HUES64 (cell line): ENCODE data around the gene PLCG2.

Source experiments
- H3K27ac ChIP-seq: 2 replicates; pipeline ENCODE4 v1.7.0; 2013; ENCODE audit warnings: low read depth, low read length, inconsistent platforms
- H3K27me3 ChIP-seq: 2 replicates; pipeline ENCODE4 v1.6.1; 2013; ENCODE audit warnings: mild to moderate bottlenecking, low read length; ENCODE audit not compliant: insufficient read depth
- H3K36me3 ChIP-seq: 2 replicates; pipeline ENCODE4 v1.6.1; 2013; ENCODE audit warnings: mild to moderate bottlenecking, low read length; ENCODE audit not compliant: insufficient read depth
- H3K4me1 ChIP-seq: 2 replicates; pipeline ENCODE4 v1.6.1; 2013; ENCODE audit warnings: mild to moderate bottlenecking, low read length, moderate library complexity; ENCODE audit not compliant: insufficient read depth
- H3K4me3 ChIP-seq: 2 replicates; pipeline ENCODE4 v1.5.1; 2013; ENCODE audit warnings: mild to moderate bottlenecking, low read length, moderate library complexity
- H3K9ac ChIP-seq: 2 replicates; pipeline ENCODE4 v1.6.1; 2013; ENCODE audit warnings: mild to moderate bottlenecking, low read depth, low read length
- H3K9me3 ChIP-seq: 2 replicates; pipeline ENCODE4 v1.6.1; 2013; ENCODE audit warnings: low read depth, low read length; ENCODE audit not compliant: insufficient read depth
- WGBS: fragments of 150-250, 120-280 bp; methylation state at CpG from one replicate; pipeline ENCODE4 v1.1.7; 2013; ENCODE audit warnings: missing lambda C conversion rate; 5-methylcytosine and 5-hydroxymethylcytosine counted together

The PLCG2 gene

GRCh38 chr16:81907681-81908080 is 128.6 kb downstream of the PLCG2 start:
- Histone ChIP-seq H3K27me3 (no peaks in the 10 kb centered on the region), H3K9ac (no peak overlapping the region), H3K4me3 (no peak overlapping the region), H3K36me3 (no peaks in the 10 kb centered on the region), H3K9me3 (no peaks in the 10 kb centered on the region), H3K4me1 (no peaks in the 10 kb centered on the region), H3K27ac (no peak overlapping the region)
- 87% methylated on average over 8 of the region's 8 CpGs for WGBS

- H3K4me1 ChIP-seq: no peaks in the 10 kb centered on the region
- no peaks in the 10 kb centered on the region for H3K27me3 ChIP-seq
- 93% methylated on average over 16 of the region's 16 CpGs for WGBS
- no peaks in the 10 kb centered on the region for H3K36me3 ChIP-seq
- H3K9me3 ChIP-seq: no peaks in the 10 kb centered on the region
- no peak overlapping the region for H3K27ac ChIP-seq
- no peak overlapping the region for H3K9ac ChIP-seq
- no peak overlapping the region for H3K4me3 ChIP-seq
Measured at GRCh38 chr16:81908466-81909262, 129.6 kb downstream of the PLCG2 start.

- H3K27ac ChIP-seq: no peak overlapping the region
- H3K9me3 ChIP-seq: no peaks in the 10 kb centered on the region
- H3K4me1 ChIP-seq: no peaks in the 10 kb centered on the region
- no peak overlapping the region for H3K4me3 ChIP-seq
- WGBS: 96% methylated on average over 28 of the region's 28 CpGs
- no peaks in the 10 kb centered on the region for H3K27me3 ChIP-seq
- H3K9ac ChIP-seq: no peak overlapping the region
- H3K36me3 ChIP-seq: no peaks in the 10 kb centered on the region
Measured at GRCh38 chr16:81910366-81910885, 131.3 kb downstream of the PLCG2 start.

GRCh38 chr16:81912395-81912794 is 133.3 kb downstream of the PLCG2 start:
- no peaks in the 10 kb centered on the region for H3K36me3 ChIP-seq

GRCh38 chr16:81913222-81913621 is 134.1 kb downstream of the PLCG2 start:
- no peak overlapping the region for H3K27ac ChIP-seq
- H3K4me1 ChIP-seq: no peaks in the 10 kb centered on the region
- no peak overlapping the region for H3K9ac ChIP-seq
- no peaks in the 10 kb centered on the region for H3K27me3 ChIP-seq
- H3K36me3 ChIP-seq: no peaks in the 10 kb centered on the region
- 91% methylated on average over 5 of the region's 5 CpGs for WGBS
- H3K4me3 ChIP-seq: no peak overlapping the region
- H3K9me3 ChIP-seq: no peaks in the 10 kb centered on the region

More at GRCh38 chr16:81912395-81912794, 133.3 kb downstream of the PLCG2 start:
- Histone ChIP-seq H3K27ac (no peak overlapping the region), H3K4me3 (no peak overlapping the region), H3K4me1 (no peaks in the 10 kb centered on the region), H3K9me3 (no peaks in the 10 kb centered on the region), H3K27me3 (no peaks in the 10 kb centered on the region), H3K9ac (no peak overlapping the region)
- WGBS: 86% methylated on average over 14 of the region's 14 CpGs

- no peak overlapping the region for H3K27ac ChIP-seq
- WGBS: 91% methylated on average over 1 of the region's 2 CpGs
- no peaks in the 10 kb centered on the region for H3K4me1 ChIP-seq
- no peaks in the 10 kb centered on the region for H3K36me3 ChIP-seq
- H3K9me3 ChIP-seq: no peaks in the 10 kb centered on the region
- H3K27me3 ChIP-seq: no peaks in the 10 kb centered on the region
- no peak overlapping the region for H3K9ac ChIP-seq
- H3K4me3 ChIP-seq: no peak overlapping the region
Measured at GRCh38 chr16:81917375-81917774, 138.3 kb downstream of the PLCG2 start.

GRCh38 chr16:81918927-81919326 is 139.8 kb downstream of the PLCG2 start:
- Histone ChIP-seq H3K4me1 (no peaks in the 10 kb centered on the region), H3K27ac (no peak overlapping the region), H3K27me3 (no peaks in the 10 kb centered on the region), H3K4me3 (no peak overlapping the region), H3K9ac (no peak overlapping the region), H3K36me3 (no peaks in the 10 kb centered on the region), H3K9me3 (no peaks in the 10 kb centered on the region)
- WGBS: 84% methylated on average over 1 of the region's 2 CpGs

- Histone ChIP-seq H3K9ac (no peak overlapping the region), H3K27me3 (no peaks in the 10 kb centered on the region), H3K9me3 (no peaks in the 10 kb centered on the region), H3K4me3 (no peak overlapping the region), H3K27ac (no peak overlapping the region), H3K36me3 (no peaks in the 10 kb centered on the region), H3K4me1 (no peaks in the 10 kb centered on the region)
- WGBS: 92% methylated on average over 4 of the region's 4 CpGs
Measured at GRCh38 chr16:81920498-81920897, 141.4 kb downstream of the PLCG2 start.

GRCh38 chr16:81921085-81921814 is 142.2 kb downstream of the PLCG2 start:
- H3K9ac ChIP-seq: no peak overlapping the region
- no peak overlapping the region for H3K4me3 ChIP-seq
- WGBS: 94% methylated on average over 12 of the region's 12 CpGs
- no peaks in the 10 kb centered on the region for H3K36me3 ChIP-seq
- H3K4me1 ChIP-seq: no peaks in the 10 kb centered on the region
- H3K9me3 ChIP-seq: no peaks in the 10 kb centered on the region
- no peak overlapping the region for H3K27ac ChIP-seq
- no peaks in the 10 kb centered on the region for H3K27me3 ChIP-seq

GRCh38 chr16:81921843-81922584 is 142.9 kb downstream of the PLCG2 start:
- Histone ChIP-seq H3K4me1 (no peaks in the 10 kb centered on the region), H3K9me3 (no peaks in the 10 kb centered on the region), H3K27ac (no peak overlapping the region), H3K36me3 (no peaks in the 10 kb centered on the region), H3K4me3 (no peak overlapping the region), H3K27me3 (no peaks in the 10 kb centered on the region), H3K9ac (no peak overlapping the region)
- 85% methylated on average over 4 of the region's 5 CpGs for WGBS

GRCh38 chr16:81923296-81923695 is 144.2 kb downstream of the PLCG2 start:
- H3K27ac ChIP-seq: no peak overlapping the region
- WGBS: 82% methylated on average over 9 of the region's 9 CpGs
- no peak overlapping the region for H3K9ac ChIP-seq
- no peaks in the 10 kb centered on the region for H3K9me3 ChIP-seq
- H3K36me3 ChIP-seq: no peaks in the 10 kb centered on the region
- H3K27me3 ChIP-seq: no peaks in the 10 kb centered on the region
- H3K4me1 ChIP-seq: no peaks in the 10 kb centered on the region
- H3K4me3 ChIP-seq: no peak overlapping the region
